Measurements from ENCODE around the gene TSEN54. TPM values are rescaled to one million over a fixed set of nuclear protein-coding genes. Genes with fewer than 3 reads are reported as not detected.

TSEN54 gene
- total RNA-seq, 1 experiment from 2014 or later = 44.5 TPM

DNA sequence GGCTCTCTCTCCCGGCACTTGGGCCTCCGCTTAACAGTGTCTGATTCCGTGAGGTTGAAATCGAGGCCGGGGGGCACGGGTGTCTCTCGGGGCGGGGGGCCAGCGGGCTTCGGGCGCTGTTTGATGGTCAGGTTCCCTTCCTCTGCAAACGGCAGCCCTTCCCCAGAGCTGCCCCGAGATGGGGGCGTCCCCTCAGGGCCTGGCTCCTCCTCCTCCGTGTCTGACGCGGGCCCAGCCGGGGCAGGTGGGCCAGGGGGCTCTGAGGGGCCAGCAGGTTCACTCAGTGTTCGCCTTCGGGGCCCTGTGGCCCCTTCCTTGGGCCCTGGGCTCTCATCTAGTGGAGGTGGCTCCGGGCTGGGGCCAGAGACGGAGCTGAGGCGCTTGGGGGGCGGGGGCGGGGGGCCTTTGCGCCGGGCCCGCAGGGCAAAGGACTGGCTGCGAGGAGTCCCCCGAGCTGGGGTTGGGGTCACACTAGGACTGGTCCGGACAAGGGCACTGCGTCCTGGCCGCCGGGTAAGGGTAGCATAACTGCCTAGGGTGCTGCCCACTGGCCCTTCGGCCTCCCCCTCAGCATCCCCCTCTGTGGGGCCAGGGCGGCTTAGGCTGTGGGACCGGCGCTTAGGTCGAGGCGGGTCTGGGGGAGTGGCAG lies 14.1 kb upstream of the TSEN54 start:
- H2AFZ ChIP-seq (ENCODE audit: low read length) = no peak overlapping the region
- TF ChIP-seq, protein P1, sequence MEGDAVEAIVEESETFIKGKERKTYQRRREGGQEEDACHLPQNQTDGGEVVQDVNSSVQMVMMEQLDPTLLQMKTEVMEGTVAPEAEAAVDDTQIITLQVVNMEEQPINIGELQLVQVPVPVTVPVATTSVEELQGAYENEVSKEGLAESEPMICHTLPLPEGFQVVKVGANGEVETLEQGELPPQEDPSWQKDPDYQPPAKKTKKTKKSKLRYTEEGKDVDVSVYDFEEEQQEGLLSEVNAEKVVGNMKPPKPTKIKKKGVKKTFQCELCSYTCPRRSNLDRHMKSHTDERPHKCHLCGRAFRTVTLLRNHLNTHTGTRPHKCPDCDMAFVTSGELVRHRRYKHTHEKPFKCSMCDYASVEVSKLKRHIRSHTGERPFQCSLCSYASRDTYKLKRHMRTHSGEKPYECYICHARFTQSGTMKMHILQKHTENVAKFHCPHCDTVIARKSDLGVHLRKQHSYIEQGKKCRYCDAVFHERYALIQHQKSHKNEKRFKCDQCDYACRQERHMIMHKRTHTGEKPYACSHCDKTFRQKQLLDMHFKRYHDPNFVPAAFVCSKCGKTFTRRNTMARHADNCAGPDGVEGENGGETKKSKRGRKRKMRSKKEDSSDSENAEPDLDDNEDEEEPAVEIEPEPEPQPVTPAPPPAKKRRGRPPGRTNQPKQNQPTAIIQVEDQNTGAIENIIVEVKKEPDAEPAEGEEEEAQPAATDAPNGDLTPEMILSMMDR (conservative IDR thresholded peaks at IDR 0.05) = no peak
- no peaks in the 10 kb centered on the region for H4K20me1 ChIP-seq (ENCODE audit: control insufficient read depth, insufficient read depth, insufficient read length)
- no peak overlapping the region for H3K56ac ChIP-seq (ENCODE audit: insufficient read length, low read depth, low read length)
- no peak overlapping the region for H2BK120ac ChIP-seq (ENCODE audit: low read depth, low read length, poor library complexity, severe bottlenecking)
- H3K23me2 ChIP-seq (ENCODE audit: insufficient read length, low read depth, low read length, poor library complexity, severe bottlenecking) = no peaks in the 10 kb centered on the region
- no peak overlapping the region for H4K91ac ChIP-seq (ENCODE audit: insufficient read length, low read depth, low read length)
- H3K4me1 ChIP-seq (ENCODE audit: insufficient read depth, low read length) = no peaks in the 10 kb centered on the region
- no peak overlapping the region for H2AK5ac ChIP-seq (ENCODE audit: insufficient read length, low read length)
- H3K14ac ChIP-seq (ENCODE audit: insufficient read depth, low read length) = no peak overlapping the region
- Mint-ChIP-seq H3K36me3 (ENCODE audit: insufficient read depth in 1 of 3, low read depth in 3 of 3) (peaks cover 0 to 52% (median 30%) of the 10 kb centered on the region in 3 experiments; a peak in 5 of 7 replicates), H3K4me1 (no peaks in the 10 kb centered on the region), H3K27me3 (ENCODE audit: low read depth) (no peaks in the 10 kb centered on the region; the same call in 1 of the 2 replicates), H3K9me3 (no peaks in the 10 kb centered on the region), H3K27ac (no peak overlapping the region), H3K4me3 (no peak overlapping the region)
- H3K9ac ChIP-seq (ENCODE audit: extremely low read depth, insufficient read length, low read length) = no peak overlapping the region
- no peak overlapping the region for H2BK5ac ChIP-seq (ENCODE audit: insufficient read length, low read length)
- H3K79me1 ChIP-seq (ENCODE audit: insufficient read depth, low read depth, low read length, poor library complexity, severe bottlenecking) = no peaks in the 10 kb centered on the region
- no peak overlapping the region for H3K4ac ChIP-seq (ENCODE audit: low read depth, low read length)
- no peak overlapping the region for H3K4me2 ChIP-seq (ENCODE audit: insufficient read depth, insufficient read length, low read length)
- no peak overlapping the region for H4K8ac ChIP-seq (replicated peaks; ENCODE audit: insufficient read length, low read depth, low read length)
- H3K27ac ChIP-seq (ENCODE audit: insufficient read length, low read depth, low read length) = no peak overlapping the region
- no peaks in the 10 kb centered on the region for H3K9me3 ChIP-seq (ENCODE audit: control insufficient read depth, low read depth, low read length)
- no peak overlapping the region for H3T11ph ChIP-seq (ENCODE audit: low read length)
- no peaks in the 10 kb centered on the region for H3K79me2 ChIP-seq (ENCODE audit: insufficient read depth, low read length)
- no peaks in the 10 kb centered on the region for H3K27me3 ChIP-seq (ENCODE audit: insufficient read depth, low read length)
- no peak overlapping the region for H2BK12ac ChIP-seq (ENCODE audit: insufficient read length, low read depth, low read length)
- H3K18ac ChIP-seq (ENCODE audit: insufficient read length, low read depth, low read length) = no peak overlapping the region
- no peak overlapping the region for H3K23ac ChIP-seq (ENCODE audit: insufficient read length, low read depth, low read length)
- no peak for DNase-seq
- no peak overlapping the region for H4K5ac ChIP-seq (ENCODE audit: insufficient read length, low read depth, low read length)
- no CpG with 5 or more reads among the region's 40 CpGs for WGBS (ENCODE audit: extremely low coverage, insufficient read length, low lambda C conversion rate)
- H2BK20ac ChIP-seq (ENCODE audit: low read depth, low read length, poor library complexity, severe bottlenecking) = no peak overlapping the region
- H2BK15ac ChIP-seq (ENCODE audit: low read depth, low read length) = no peak overlapping the region

All from H9 (cell line).